CD4-positive, CD25-positive, alpha-beta regulatory T cell (primary cell): ENCODE data around the gene MOK. TPM values are rescaled to one million over a fixed set of nuclear protein-coding genes. Genes with fewer than 3 reads are reported as not detected.

Source experiments
- ATAC-seq, 2 donors: fragments of 150-1000 bp; cut with Tn5 transposase; one replicate each; pipeline ENCODE4 v1.10.0; 2021; ENCODE audit warnings: low read depth in 2 of 2, moderate number of reproducible peaks in 2 of 2, moderate library complexity in 1 of 2
- DNase-seq, 3 donors: peaks; one replicate each; pipeline versions ENCODE4 v3.0.0 to v3.0.0-alpha.2; 2012 to 2022; ENCODE audit warnings: mixed read lengths in 1 of 3
- H3K27ac ChIP-seq: one replicate; pipeline ENCODE4 v1.7.0; 2013; ENCODE audit warnings: mild to moderate bottlenecking, low read length; ENCODE audit not compliant: insufficient read depth, poor library complexity, severe bottlenecking
- H3K27me3 ChIP-seq: one replicate; pipeline ENCODE4 v1.7.0; 2013; ENCODE audit warnings: low read length; ENCODE audit not compliant: control insufficient read depth, insufficient read depth
- H3K36me3 ChIP-seq: one replicate; pipeline ENCODE4 v1.7.0; 2013; ENCODE audit warnings: mild to moderate bottlenecking, low read length, moderate library complexity; ENCODE audit not compliant: control insufficient read depth, insufficient read depth
- H3K4me1 ChIP-seq: 2 replicates; pipeline ENCODE4 v1.7.0; 2013; ENCODE audit warnings: mild to moderate bottlenecking, low read length; ENCODE audit not compliant: insufficient read depth, control insufficient read depth, poor library complexity, severe bottlenecking
- H3K4me3 ChIP-seq: one replicate; pipeline ENCODE4 v1.7.0; 2013; ENCODE audit warnings: low read depth, mild to moderate bottlenecking, low read length, moderate library complexity
- H3K9me3 ChIP-seq, 2 experiments: 1 replicate in 1 of 2; 2 replicates in 1 of 2; pipeline ENCODE4 v1.7.0; 2013; ENCODE audit warnings: low read length in 2 of 2, mild to moderate bottlenecking in 1 of 2, moderate library complexity in 1 of 2; ENCODE audit not compliant: control insufficient read depth in 2 of 2
- H3K27ac Mint-ChIP-seq, 3 donors: one replicate each; pipeline ENCODE4 v1.8.0; 2020 to 2022; ENCODE audit warnings: mild to moderate bottlenecking in 3 of 3, mixed read lengths in 3 of 3, moderate library complexity in 2 of 3
- H3K27me3 Mint-ChIP-seq: one replicate; pipeline ENCODE4 v1.8.0; 2022; ENCODE audit warnings: mild to moderate bottlenecking, mixed read lengths
- H3K36me3 Mint-ChIP-seq: one replicate; pipeline ENCODE4 v1.8.0; 2020; ENCODE audit warnings: mixed read lengths
- H3K4me1 Mint-ChIP-seq, 4 donors: one replicate each; pipeline ENCODE4 v1.8.0; 2020 to 2022; ENCODE audit warnings: mixed read lengths in 4 of 4, mild to moderate bottlenecking in 1 of 4
- H3K4me3 Mint-ChIP-seq, 4 donors: one replicate each; pipeline ENCODE4 v1.8.0; 2020 to 2022; ENCODE audit warnings: mild to moderate bottlenecking in 4 of 4, mixed read lengths in 4 of 4, moderate library complexity in 3 of 4
- H3K9me3 Mint-ChIP-seq, 7 donors: one replicate each; pipeline ENCODE4 v1.8.0; 2020 to 2022; ENCODE audit warnings: mixed read lengths in 7 of 7, mild to moderate bottlenecking in 3 of 7, moderate library complexity in 2 of 7
- polyA plus RNA-seq, 4 donors: library from polyadenylated mRNA; unstranded; fragments of 300-500 nt; fragmentation: Illumina TruSeq; gene quantifications; one replicate each; pipeline ENCODE4 v1.2.3, GENCODE V29; 2021
- total RNA-seq: library from RNA; stranded (reverse); gene quantifications from one replicate; pipeline ENCODE4 v1.2.3, GENCODE V29; 2022

The MOK gene
- total and polyA plus RNA-seq, 5 donors from 2014 or later = 0.73 to 1.4 (median 0.96) TPM; not detected in 1

DNA sequence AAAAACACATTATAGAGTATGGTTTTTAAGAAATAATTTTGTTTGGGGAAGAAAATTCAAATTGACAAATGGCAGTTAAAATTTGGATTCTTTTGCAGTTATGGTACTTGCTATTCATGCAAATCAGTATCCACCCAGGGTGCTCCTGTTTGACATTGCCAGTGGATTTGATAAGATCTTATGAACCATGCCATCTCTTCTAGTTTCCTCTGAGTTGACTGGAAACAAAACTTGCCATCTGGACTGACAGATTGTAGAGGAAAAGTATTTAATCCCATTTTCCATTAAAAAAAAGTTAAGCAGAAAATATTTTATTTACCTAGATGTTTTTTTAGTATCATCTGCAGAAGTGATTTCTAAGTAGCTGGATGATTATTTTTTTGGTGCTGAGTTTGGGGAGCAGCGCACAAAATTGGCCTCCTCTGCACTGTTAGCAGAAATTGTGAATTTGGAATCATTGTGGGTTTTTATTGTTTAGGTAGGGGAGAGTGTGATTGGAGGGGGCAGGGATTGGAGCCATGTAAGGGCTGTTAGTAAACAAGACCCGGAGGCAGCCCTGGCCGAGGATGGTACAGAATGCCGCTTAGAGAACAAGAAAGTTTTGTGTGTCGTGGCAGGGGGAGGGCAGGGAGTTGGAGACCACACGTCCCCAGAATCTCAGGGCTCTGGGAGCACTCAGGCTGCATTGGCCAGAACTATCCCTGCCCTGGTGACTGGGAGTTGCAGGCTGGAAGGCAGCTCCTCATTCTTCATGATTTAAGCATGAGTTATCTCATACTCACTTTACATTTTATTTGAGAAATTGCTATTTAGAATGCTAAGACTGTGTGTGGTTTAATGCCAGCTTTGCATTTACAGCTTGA is 108.7 kb downstream of the MOK start:
- Histone ChIP-seq H3K4me1 (peaks cover 15% of the 10 kb centered on the region), H3K27ac (no peak overlapping the region), H3K9me3 (no peaks in the 10 kb centered on the region), H3K27me3 (no peaks in the 10 kb centered on the region), H3K36me3 (peaks cover 45% of the 10 kb centered on the region), H3K4me3 (no peak overlapping the region)
- Mint-ChIP-seq H3K27ac (peak overlapping the region; percentile 12 to 62 (median 54)), H3K4me3 (no peak overlapping the region), H3K36me3 (peaks cover 31% of the 10 kb centered on the region), H3K27me3 (no peaks in the 10 kb centered on the region), H3K4me1 (peaks cover 23 to 62% (median 55%) of the 10 kb centered on the region in 4 donors), H3K9me3 (no peaks in the 10 kb centered on the region)
- ATAC-seq (no peak), DNase-seq (no peak)

- Mint-ChIP-seq H3K9me3 (no peaks in the 10 kb centered on the region), H3K4me1 (peaks cover 19 to 61% (median 48%) of the 10 kb centered on the region in 4 donors), H3K27me3 (no peaks in the 10 kb centered on the region), H3K36me3 (peaks cover 30% of the 10 kb centered on the region), H3K4me3 (no peak overlapping the region), H3K27ac (no peak overlapping the region)
- no peak for DNase-seq
- Histone ChIP-seq H3K27ac (no peak overlapping the region), H3K9me3 (no peaks in the 10 kb centered on the region), H3K4me3 (no peak overlapping the region), H3K27me3 (no peaks in the 10 kb centered on the region), H3K36me3 (peaks cover 45% of the 10 kb centered on the region), H3K4me1 (peaks cover 7% of the 10 kb centered on the region)
- no peak for ATAC-seq
Observed at GRCh38 chr14:102195446-102195845, 109.5 kb downstream of the MOK start.

- H3K4me1 Mint-ChIP-seq = peaks cover 13 to 61% (median 43%) of the 10 kb centered on the region in 4 donors
Observed at GRCh38 chr14:102194856-102195255, 110.1 kb downstream of the MOK start.

DNA sequence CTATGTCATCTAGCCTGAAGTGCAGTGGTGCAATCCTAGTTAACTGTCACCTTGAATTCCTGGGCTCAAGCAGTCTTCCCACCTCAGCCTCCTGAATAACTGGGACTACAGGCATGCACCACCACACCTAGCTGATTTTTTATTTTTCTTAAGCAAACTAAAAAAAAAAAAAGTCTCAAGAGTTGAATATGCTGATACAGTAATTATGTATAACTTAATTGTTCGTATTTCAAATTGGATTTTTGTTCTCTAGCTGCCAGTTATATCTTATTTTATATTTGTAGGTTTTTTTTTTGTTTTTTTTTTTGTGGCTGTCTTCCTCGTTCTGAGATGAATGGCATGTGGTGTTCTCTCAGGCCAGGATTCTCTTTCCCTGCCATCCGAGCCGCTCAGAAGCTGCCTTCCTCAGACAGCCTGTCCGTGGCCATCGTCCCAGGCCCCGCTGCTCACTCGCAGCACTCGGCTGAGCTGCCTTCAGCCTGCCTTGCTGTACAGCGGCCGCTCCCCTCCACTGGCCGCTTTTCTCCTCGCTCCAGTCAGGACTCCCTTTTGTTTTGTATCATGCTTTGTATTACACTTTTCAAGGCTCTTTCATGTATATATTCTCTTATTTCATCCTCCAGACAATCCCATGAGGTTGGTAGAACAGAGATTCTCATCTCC is 112.0 kb downstream of the MOK start:
- no peak overlapping the region for H3K4me3 Mint-ChIP-seq
- DNase-seq (no peak), ATAC-seq (no peak)
- H3K27ac Mint-ChIP-seq = no peak overlapping the region
- Histone ChIP-seq H3K4me1 (peaks cover 3% of the 10 kb centered on the region), H3K36me3 (peaks cover 29% of the 10 kb centered on the region), H3K9me3 (no peaks in the 10 kb centered on the region), H3K27me3 (no peaks in the 10 kb centered on the region), H3K27ac (no peak overlapping the region), H3K4me3 (no peak overlapping the region)
- H3K27me3 Mint-ChIP-seq = no peaks in the 10 kb centered on the region
- H3K36me3 Mint-ChIP-seq = peaks cover 19% of the 10 kb centered on the region
- H3K4me1 Mint-ChIP-seq = peaks cover 6 to 50% (median 29%) of the 10 kb centered on the region in 4 donors
- H3K9me3 Mint-ChIP-seq = no peaks in the 10 kb centered on the region

More at GRCh38 chr14:102194856-102195255, 110.1 kb downstream of the MOK start:
- Mint-ChIP-seq H3K4me3 (no peak overlapping the region), H3K27me3 (no peaks in the 10 kb centered on the region), H3K27ac (peak overlapping the region in 1 of 3 donors; percentile 44), H3K36me3 (peaks cover 32% of the 10 kb centered on the region), H3K9me3 (no peaks in the 10 kb centered on the region)
- no peaks in the 10 kb centered on the region for H3K27me3 ChIP-seq
- no peaks in the 10 kb centered on the region for H3K9me3 ChIP-seq
- H3K4me3 ChIP-seq = no peak overlapping the region
- DNase-seq = no peak
- ATAC-seq = no peak
- H3K36me3 ChIP-seq = peaks cover 43% of the 10 kb centered on the region
- peaks cover 1% of the 10 kb centered on the region for H3K4me1 ChIP-seq
- H3K27ac ChIP-seq = no peak overlapping the region

DNA sequence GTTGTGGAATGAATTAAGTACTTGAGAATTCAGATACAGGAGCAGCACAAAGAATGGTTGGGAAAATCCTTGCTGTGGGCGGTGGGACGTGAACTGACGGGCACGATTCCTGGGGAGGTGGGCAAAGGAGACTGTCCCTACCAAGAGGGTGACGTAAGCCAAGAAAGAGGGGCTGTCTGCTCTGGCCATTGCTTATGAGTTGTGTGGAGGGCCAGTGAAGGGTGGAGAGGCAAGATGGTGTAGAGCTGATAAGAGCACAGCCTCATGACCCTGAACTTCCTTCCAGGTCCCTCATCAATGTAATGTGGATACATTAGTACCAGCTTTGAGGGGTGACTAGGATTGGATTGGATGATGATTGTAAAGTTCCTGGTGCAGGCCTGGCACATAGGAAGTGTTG is 115.1 kb downstream of the MOK start:
- H3K4me1 Mint-ChIP-seq = peaks cover 10 to 62% (median 38%) of the 10 kb centered on the region in 4 donors
- DNase-seq = no peak
- Histone ChIP-seq H3K4me3 (no peak overlapping the region), H3K4me1 (peaks cover 8% of the 10 kb centered on the region), H3K27ac (no peak overlapping the region), H3K9me3 (no peaks in the 10 kb centered on the region), H3K27me3 (no peaks in the 10 kb centered on the region), H3K36me3 (peaks cover 6% of the 10 kb centered on the region)
- H3K4me3 Mint-ChIP-seq = no peak overlapping the region
- peaks cover 3% of the 10 kb centered on the region for H3K36me3 Mint-ChIP-seq
- peak overlapping the region in 2 of 3 donors; percentile 37 to 66 for H3K27ac Mint-ChIP-seq
- H3K9me3 Mint-ChIP-seq = no peaks in the 10 kb centered on the region
- no peak for ATAC-seq
- no peaks in the 10 kb centered on the region for H3K27me3 Mint-ChIP-seq

GRCh38 chr14:102188187-102188586 is 116.8 kb downstream of the MOK start:
- Histone ChIP-seq H3K9me3 (no peaks in the 10 kb centered on the region), H3K27ac (no peak overlapping the region), H3K36me3 (peaks cover 2% of the 10 kb centered on the region), H3K4me3 (no peak overlapping the region), H3K4me1 (peaks cover 8% of the 10 kb centered on the region), H3K27me3 (no peaks in the 10 kb centered on the region)
- Mint-ChIP-seq H3K27ac (no peak overlapping the region), H3K9me3 (no peaks in the 10 kb centered on the region), H3K27me3 (no peaks in the 10 kb centered on the region), H3K4me3 (no peak overlapping the region), H3K36me3 (peaks cover 5% of the 10 kb centered on the region), H3K4me1 (peaks cover 20 to 68% (median 44%) of the 10 kb centered on the region in 4 donors)
- DNase-seq (no peak), ATAC-seq (no peak)

- Mint-ChIP-seq H3K27ac (peak overlapping the region; percentile 48 to 90 (median 53)), H3K4me3 (no peak overlapping the region), H3K9me3 (no peaks in the 10 kb centered on the region), H3K27me3 (no peaks in the 10 kb centered on the region), H3K36me3 (peaks cover 5% of the 10 kb centered on the region), H3K4me1 (peaks cover 26 to 72% (median 48%) of the 10 kb centered on the region in 4 donors)
- Histone ChIP-seq H3K27ac (no peak overlapping the region), H3K4me1 (peaks cover 8% of the 10 kb centered on the region), H3K27me3 (no peaks in the 10 kb centered on the region), H3K36me3 (peaks cover 2% of the 10 kb centered on the region), H3K9me3 (no peaks in the 10 kb centered on the region), H3K4me3 (no peak overlapping the region)
- DNase-seq = no peak
- ATAC-seq = no peak
Observed at GRCh38 chr14:102187568-102188001, 117.4 kb downstream of the MOK start.
